NCI-H226 (cell line): ENCODE data around the gene GALNS.
"Not testable (repeated sequence)": the region's sequence is repeated elsewhere in the genome, so short reads cannot be mapped to it uniquely, and the experiment has no call there.

Source experiments
- DNase-seq: peaks from one replicate; pipeline ENCODE4 v3.0.0-alpha.2; 2015

Gene GALNS

DNA sequence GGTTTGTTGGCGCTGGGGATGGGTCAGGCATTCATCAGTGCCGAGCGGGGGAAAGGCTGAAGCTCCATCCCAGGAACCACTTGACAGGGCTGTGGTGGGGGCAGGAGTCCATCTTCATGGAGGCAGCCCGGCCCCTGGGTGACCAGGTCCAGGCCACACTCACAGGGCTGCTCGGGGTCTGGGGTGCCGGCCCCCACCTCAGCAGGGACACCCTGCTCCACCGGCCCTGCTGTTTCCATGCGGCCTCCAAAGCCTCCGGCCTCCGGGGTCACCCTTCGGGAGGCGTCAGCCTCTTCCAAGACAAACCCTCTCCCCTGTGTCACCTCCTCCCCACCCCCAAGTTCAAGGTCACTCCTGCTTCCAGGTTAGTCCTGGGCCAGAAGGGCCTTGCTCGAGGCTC, 22.1 kb downstream of the GALNS start:
- DNase-seq = no peak

GRCh38 chr16:88833086-88833485, 23.7 kb downstream of the GALNS start:
- DNase-seq = no peak

- DNase-seq = no peak
These were observed 24.9 kb downstream of the GALNS start for GRCh38 chr16:88831838-88832237.

GRCh38 chr16:88830783-88831182, 26.0 kb downstream of the GALNS start:
- DNase-seq = no peak

- DNase-seq = no peak
These were observed 26.5 kb downstream of the GALNS start for GRCh38 chr16:88830258-88830657.

DNA sequence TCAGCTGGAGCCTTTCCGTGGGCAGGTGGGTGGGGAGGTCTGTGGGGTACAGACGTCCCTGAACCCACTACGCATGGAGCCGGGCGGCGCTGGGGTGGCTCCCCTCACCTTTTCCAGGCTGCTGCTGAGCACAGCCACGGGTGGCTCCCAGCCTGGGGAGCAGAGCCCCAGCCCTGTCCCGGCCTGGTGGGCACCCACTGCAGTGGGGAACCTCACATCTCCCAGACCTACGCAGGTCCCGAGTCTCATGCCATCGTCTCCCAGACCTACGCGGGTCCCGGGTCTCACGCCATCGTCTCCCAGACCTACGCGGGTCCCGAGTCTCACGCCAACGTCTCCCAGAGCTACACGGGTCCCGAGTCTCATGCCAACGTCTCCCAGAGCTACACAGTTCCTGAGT, 28.0 kb downstream of the GALNS start:
- DNase-seq = no peak

- DNase-seq = no peak
These were observed 29.0 kb downstream of the GALNS start for GRCh38 chr16:88827727-88828126.

GRCh38 chr16:88826070-88826840, 30.5 kb downstream of the GALNS start:
- DNase-seq = no peak

DNA sequence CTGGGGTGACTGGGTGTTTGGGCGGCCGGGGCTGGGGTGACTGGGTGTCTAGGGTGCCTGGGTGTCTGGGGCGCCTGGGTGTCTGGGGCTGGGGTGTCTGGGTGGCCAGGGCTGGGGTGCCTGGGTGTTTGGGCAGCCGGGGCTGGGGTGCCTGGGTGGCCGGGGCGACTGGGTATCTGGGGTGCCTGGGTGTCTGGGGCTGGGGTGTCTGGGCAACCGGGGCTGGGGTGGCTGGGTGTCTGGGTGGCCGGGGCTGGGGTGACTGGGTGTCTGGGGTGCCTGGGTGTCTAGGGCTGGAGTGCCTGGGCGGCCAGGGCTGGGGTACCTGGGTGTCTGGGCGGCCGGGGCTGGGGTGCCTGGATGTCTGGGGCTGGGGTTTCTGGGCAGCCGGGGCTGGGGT, 31.6 kb downstream of the GALNS start:
- no peak for DNase-seq

GRCh38 chr16:88824256-88825077, 32.3 kb downstream of the GALNS start:
- DNase-seq = no peak

DNA sequence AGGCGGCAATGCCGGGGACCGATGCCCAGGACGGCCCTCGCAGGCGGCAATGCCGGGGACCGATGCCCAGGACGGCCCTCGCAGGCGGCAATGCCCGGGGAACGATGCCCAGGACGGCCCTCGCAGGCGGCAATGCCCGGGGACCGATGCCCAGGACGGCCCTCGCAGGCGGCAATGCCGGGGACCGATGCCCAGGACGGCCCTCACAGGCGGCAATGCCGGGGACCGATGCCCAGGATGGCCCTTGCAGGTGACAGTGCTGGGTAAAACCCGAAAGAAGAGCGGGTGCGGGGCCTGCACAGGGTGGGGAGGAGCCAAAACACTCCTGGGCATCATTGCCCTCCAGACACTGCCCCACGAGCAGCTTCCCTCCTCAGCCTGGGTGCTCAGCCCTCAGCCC, 33.1 kb downstream of the GALNS start:
- not testable (repeated sequence) for DNase-seq

DNA sequence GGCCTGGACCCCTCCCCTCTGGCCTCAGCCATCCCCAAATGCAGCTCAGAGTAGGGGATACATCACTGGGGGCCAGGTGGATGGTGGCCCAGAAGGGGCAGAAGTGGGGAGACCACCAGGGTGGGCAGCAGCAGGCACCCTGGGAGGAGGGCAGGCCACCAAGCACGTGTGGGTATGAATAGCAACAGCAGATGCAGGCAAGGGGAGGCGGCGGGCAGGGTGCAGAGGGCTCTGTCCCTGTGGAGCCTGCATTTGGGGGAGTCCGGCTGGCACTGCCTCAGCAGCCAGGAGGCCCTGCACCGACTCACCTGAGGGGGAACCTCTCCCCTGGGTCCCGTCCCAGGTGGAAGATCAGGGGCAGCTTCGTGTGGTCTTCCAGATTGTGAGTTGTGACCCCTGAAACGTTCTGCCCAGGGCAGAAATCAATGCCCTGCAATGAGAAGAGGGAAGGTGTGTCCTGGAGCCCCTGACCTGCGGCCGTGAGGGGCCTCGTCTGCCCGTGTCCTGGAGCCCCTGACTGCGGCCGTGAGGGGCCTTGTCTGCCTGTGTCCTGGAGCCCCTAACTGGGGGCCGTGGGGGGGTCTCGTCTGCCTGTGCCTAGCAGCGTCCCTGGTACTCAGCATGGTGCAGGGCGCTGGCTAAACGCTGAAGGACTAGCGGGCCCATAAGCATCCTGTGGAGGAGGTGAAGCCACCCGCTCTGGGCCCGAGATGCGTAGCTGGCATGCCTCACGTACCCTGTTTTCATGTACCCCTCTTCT, 34.3 kb downstream of the GALNS start:
- DNase-seq = no peak

DNA sequence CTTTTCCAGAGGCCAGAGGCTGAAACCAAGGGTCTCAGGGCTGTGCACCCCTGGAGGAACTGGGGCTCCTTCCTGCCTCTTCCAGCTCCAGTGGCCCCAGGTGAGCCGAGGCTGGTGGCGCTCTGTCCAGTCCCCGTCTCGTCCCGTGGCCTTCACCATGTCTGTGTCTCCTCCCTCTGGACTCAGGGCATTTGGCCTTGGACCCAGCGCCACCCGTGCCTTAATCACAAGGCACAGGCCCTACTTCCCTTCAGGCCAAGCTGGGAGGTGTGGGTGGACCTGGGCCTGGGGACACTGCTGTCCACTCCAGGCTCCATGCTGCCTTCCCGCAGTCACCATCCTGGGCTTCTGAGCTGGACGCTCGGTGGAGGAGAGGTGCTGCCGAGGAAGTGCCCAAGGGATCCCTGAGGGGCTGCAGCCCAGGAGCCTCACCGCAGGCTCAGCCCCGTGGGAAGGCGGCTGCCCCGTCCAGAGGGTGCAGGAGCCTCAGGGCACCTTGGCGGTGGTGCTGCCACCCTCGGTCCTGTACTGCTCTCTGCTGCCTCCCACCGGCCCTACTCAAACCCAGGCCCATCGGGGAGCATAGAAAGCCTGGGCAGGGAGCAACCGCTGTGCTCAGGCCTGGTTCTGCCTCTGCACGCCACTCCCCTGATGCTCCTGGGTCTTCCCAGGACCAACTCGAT, 35.4 kb downstream of the GALNS start:
- DNase-seq = no peak

DNA sequence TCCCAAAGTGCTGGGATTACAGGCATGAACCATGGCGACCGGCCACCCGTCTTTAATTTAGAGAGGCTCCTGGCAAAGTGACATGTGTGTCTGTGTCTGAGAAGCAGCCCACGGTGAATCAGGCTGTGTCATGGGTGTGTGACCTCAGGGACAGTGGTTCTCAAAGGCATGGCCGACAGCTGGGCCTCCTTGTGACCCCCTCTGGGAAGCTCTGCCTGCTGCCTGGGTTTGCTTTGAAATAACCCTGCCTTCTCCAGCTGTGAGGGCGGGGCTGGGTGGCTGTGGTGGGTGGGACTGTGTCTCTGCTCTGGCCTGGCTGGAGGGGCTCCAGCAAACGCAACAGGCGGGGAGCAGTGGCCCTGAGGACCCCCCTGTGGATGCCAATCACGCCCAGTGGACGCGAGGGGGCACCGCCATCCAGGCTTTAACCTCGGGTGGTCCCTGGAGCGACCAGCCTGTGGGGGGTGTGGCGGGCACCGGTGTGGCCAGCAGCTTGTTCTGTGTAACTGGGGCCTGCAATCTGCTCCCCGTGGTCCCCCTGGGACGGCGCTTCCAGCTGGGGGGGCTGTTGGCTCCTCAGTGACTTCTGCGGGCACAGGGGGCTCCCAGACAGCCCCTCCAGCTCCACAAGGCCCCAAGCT, 36.2 kb downstream of the GALNS start:
- no peak for DNase-seq

GRCh38 chr16:88819126-88819525, 37.6 kb downstream of the GALNS start:
- DNase-seq = no peak

DNA sequence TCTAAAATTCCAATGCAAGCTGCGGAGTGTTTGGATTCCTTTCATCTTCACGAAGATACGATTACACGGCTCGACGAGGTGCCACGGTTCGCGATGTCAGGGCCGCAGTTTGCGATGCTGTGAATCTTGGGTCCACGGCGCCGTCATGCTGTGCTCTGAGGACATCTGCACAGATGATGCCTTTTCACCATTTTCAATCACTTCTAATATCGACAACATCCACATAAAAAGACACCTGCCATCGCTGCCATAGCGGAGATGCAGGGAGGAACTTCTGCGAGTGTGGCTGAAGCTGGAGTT, 38.2 kb downstream of the GALNS start:
- no peak for DNase-seq

- no peak for DNase-seq
These were observed 38.8 kb downstream of the GALNS start for GRCh38 chr16:88817785-88818574.

DNA sequence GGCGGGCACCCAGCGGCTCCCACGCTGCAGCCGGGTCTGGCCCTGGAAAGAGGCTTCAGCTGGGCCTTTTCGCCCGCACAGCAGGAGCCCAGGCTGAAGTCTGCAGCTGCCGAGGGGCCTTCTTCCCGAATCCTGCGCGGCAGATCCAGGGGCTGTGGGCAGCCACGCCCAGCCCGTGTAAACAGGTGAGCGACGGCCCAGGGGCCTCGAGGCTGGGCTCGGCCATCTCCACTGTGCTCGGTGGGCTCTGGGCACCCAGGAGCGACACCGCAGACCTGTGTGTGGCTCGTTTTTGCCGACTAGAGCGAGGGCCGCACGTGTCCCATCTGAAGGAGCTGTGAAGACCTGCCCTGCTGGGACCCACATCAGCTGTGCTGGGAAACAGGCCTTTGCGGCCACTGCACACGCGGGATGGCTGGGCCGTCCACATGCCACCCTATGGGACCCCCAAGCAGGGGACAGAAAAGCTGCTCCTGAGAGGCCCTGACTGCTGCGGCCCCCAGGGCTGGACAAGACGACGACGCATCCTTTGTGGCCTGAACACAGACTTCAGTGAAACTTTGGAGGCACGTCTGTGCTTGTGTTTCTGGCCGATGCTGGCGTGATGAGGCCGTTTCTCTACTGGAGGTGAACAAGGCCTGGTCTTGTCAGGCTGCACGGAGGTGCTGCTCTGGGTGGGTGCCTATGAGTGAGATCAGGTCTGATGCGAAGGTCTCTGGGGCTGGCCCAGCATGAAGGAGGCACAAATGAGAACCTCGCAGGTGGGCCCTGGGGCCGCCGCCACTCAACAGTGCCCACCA, 39.8 kb downstream of the GALNS start:
- no peak for DNase-seq

GRCh38 chr16:88815901-88816589, 40.7 kb downstream of the GALNS start:
- DNase-seq = no peak

DNA sequence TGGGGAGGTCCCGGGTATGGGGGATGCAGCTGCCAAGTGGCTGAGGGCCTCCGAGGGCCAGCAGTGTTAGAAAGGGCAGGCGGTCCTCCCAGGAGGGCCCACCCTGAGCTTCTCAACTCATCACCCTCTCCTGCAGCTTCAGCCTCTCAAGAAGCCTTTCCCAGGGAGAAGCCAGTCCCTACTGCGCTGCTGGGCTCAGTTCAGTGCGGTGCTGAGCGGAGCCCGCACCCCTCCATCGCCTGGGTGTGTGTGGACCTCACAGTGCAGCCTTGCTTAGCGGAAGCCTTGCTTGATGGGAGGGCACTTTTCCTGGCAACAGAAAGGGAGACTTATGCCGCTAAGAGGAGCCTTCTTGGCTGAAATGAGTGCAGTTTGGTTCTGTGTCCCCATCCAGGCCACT, 41.5 kb downstream of the GALNS start:
- DNase-seq = no peak
